Suprapubic skin (tissue), 4 donors: ENCODE measurements around the gene ASB9. TPM values are rescaled to one million over a fixed set of nuclear protein-coding genes. Genes with fewer than 3 reads are reported as not detected.

Source experiments
- DNase-seq, 2 donors: peaks; one replicate each; pipeline ENCODE4 v3.0.0-alpha.2; 2019; ENCODE audit warnings: low spot score in 2 of 2
- H3K27ac ChIP-seq: fragments of 200-600 bp; sonication (generic); one replicate; pipeline ENCODE4 v1.5.1; 2019
- H3K27me3 ChIP-seq: fragments of 200-600 bp; sonication (generic); one replicate; pipeline ENCODE4 v1.5.1; 2019
- H3K36me3 ChIP-seq: fragments of 200-600 bp; sonication (generic); one replicate; pipeline ENCODE4 v1.5.1; 2019
- H3K4me1 ChIP-seq: fragments of 200-600 bp; sonication (generic); one replicate; pipeline ENCODE4 v1.5.1; 2019
- H3K4me3 ChIP-seq: fragments of 200-600 bp; sonication (generic); one replicate; pipeline ENCODE4 v1.5.1; 2019; ENCODE audit warnings: mild to moderate bottlenecking
- H3K9me3 ChIP-seq: fragments of 200-600 bp; sonication (generic); one replicate; pipeline ENCODE4 v1.5.1; 2019
- EP300 ChIP-seq: sonication (generic); formaldehyde crosslinking; IDR thresholded peaks from one replicate; pipeline ENCODE4 v1.6.1; 2017; ENCODE audit warnings: antibody characterized with exemption
- POLR2A ChIP-seq, 2 donors: fragments of 450-650 bp; IDR thresholded peaks; one replicate each; pipeline ENCODE4 v1.6.1; 2017; ENCODE audit warnings: antibody characterized with exemption in 2 of 2, mild to moderate bottlenecking in 2 of 2, moderate library complexity in 2 of 2
- POLR2AphosphoS5 ChIP-seq, 3 donors: sonication (generic); formaldehyde crosslinking; IDR thresholded peaks; one replicate each; pipeline ENCODE4 v1.6.1; 2017; ENCODE audit warnings: antibody characterized with exemption in 3 of 3
- WGBS: methylation state at CpG from one replicate; pipeline ENCODE4 v1.1.5; 2018; 5-methylcytosine and 5-hydroxymethylcytosine counted together
- total RNA-seq, 4 donors: library from RNA; depleted of rRNA; stranded (reverse); fragments of >200 nt; gene quantifications; one replicate each; pipeline ENCODE4 v1.1.0, GENCODE V29; 2016
- TF ChIP-seq, protein P1 (sequence below), 2 donors: fragments of 200-600 bp in 1 of 2; fragments of 450-650 bp in 1 of 2; sonication (generic) in 1 of 2; IDR thresholded peaks; one replicate each; pipeline ENCODE4 v1.5.1; 2016 to 2019; ENCODE audit warnings: antibody characterized with exemption in 2 of 2, mild to moderate bottlenecking in 1 of 2, moderate library complexity in 1 of 2

The ASB9 gene
- total RNA-seq, 4 donors from 2014 or later = 0.49 to 3.6 (median 1.3) TPM

DNA sequence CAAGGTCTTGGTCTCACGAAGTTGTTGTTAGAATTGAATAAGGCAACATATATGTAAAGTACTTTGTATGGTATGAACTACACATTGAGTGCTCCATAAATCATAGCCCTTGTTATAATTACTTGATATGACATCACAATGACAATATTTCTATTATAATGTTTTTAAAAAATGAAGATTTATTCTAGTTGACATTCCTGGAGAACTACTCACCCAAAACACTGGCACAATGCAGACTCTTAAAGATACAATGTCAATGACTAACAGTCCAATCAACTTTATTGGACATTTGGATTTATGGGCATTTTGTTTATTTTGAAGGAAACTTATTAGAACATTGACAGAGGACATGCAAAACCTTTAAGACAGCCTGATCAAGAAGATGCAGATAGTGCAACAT, 55.3 kb downstream of the ASB9 start:
- no peaks in the 10 kb centered on the region for H3K9me3 ChIP-seq
- H3K36me3 ChIP-seq = no peaks in the 10 kb centered on the region
- 42% methylated on average over 1 of the region's 1 CpG for WGBS
- DNase-seq = no peak
- no peak overlapping the region for H3K4me3 ChIP-seq
- no peaks in the 10 kb centered on the region for H3K4me1 ChIP-seq
- TF ChIP-seq, protein P1, sequence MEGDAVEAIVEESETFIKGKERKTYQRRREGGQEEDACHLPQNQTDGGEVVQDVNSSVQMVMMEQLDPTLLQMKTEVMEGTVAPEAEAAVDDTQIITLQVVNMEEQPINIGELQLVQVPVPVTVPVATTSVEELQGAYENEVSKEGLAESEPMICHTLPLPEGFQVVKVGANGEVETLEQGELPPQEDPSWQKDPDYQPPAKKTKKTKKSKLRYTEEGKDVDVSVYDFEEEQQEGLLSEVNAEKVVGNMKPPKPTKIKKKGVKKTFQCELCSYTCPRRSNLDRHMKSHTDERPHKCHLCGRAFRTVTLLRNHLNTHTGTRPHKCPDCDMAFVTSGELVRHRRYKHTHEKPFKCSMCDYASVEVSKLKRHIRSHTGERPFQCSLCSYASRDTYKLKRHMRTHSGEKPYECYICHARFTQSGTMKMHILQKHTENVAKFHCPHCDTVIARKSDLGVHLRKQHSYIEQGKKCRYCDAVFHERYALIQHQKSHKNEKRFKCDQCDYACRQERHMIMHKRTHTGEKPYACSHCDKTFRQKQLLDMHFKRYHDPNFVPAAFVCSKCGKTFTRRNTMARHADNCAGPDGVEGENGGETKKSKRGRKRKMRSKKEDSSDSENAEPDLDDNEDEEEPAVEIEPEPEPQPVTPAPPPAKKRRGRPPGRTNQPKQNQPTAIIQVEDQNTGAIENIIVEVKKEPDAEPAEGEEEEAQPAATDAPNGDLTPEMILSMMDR (IDR thresholded peaks at IDR 0.05) = no peak
- TF ChIP-seq POLR2AphosphoS5 (IDR thresholded peaks at IDR 0.05) = no peak
- TF ChIP-seq EP300 = no peak
- TF ChIP-seq POLR2A (IDR thresholded peaks at IDR 0.05) = no peak
- H3K27me3 ChIP-seq = no peaks in the 10 kb centered on the region
- no peak overlapping the region for H3K27ac ChIP-seq

DNA sequence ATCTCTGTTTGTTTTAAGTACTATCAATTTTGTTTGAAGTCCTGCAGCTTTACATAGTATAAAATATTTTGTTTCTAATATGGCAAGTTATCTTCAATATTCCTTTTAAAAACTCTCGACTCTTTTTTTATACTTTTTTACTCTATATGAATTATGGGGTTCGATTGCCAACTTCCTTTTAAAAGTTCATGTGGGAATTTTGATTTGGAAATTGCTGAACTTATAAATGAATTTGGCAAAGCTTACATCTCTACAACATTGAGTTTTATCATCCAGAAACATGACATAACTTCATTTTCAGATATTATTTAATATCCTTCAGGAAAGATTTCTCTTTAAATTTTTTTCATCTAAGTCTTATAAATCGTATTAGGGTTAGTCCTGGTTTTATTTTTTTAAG, 60.8 kb downstream of the ASB9 start:
- TF ChIP-seq EP300 (no peak), POLR2A (IDR thresholded peaks at IDR 0.05) (no peak), POLR2AphosphoS5 (IDR thresholded peaks at IDR 0.05) (no peak)
- TF ChIP-seq, protein P1 (IDR thresholded peaks at IDR 0.05) = no peak
- 74% methylated on average over 3 of the region's 3 CpGs for WGBS
- no peaks in the 10 kb centered on the region for H3K9me3 ChIP-seq
- H3K27ac ChIP-seq = no peak overlapping the region
- DNase-seq = no peak
- H3K27me3 ChIP-seq = no peaks in the 10 kb centered on the region
- H3K36me3 ChIP-seq = no peaks in the 10 kb centered on the region
- H3K4me1 ChIP-seq = no peaks in the 10 kb centered on the region
- H3K4me3 ChIP-seq = no peak overlapping the region

DNA sequence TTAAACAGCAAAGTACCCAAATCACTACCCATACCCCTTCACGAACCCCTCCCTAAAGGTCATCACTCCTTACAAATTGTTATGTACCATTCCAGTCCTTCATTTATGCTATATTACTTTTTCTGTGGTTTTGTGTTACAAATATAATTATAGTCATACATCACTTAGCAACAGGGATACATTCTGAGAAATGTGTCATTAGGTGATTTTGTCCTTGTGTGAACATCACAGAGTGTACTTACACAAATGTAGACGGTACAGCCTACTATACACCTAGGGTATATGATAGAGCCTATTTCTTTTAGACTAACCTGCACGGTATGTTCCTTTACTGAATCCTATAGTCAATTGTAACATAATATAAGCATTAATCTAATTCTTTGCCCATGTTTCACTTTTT, 61.9 kb downstream of the ASB9 start:
- Histone ChIP-seq H3K27ac (no peak overlapping the region), H3K27me3 (no peaks in the 10 kb centered on the region), H3K4me1 (no peaks in the 10 kb centered on the region), H3K9me3 (no peaks in the 10 kb centered on the region), H3K36me3 (no peaks in the 10 kb centered on the region), H3K4me3 (no peak overlapping the region)
- DNase-seq = no peak
- 74% methylated on average over 3 of the region's 3 CpGs for WGBS
- TF ChIP-seq EP300 = no peak
- TF ChIP-seq POLR2AphosphoS5 (IDR thresholded peaks at IDR 0.05) = no peak
- TF ChIP-seq, protein P1 (IDR thresholded peaks at IDR 0.05) = no peak
- TF ChIP-seq POLR2A (IDR thresholded peaks at IDR 0.05) = no peak

DNA sequence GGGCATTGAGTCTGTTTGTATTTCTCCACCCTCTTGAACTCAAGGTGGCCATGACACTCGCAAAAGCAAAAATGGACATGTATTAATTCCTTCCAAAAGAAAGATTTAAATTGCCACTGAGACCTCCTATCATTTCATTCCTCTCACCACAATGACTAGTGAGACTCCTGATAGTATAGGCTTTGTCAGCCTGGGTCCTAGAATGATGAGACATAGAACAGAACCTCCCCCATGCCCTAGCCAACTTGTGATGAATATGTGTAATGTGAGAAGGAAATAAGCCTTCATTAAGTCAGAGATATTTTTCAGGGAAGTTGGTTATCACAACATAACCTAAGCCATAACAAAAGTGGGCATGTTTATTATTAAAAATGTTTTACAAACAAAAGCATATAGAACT, 62.5 kb downstream of the ASB9 start:
- H3K4me1 ChIP-seq = no peaks in the 10 kb centered on the region
- H3K27ac ChIP-seq = no peak overlapping the region
- no peak for DNase-seq
- H3K4me3 ChIP-seq = no peak overlapping the region
- H3K36me3 ChIP-seq = no peaks in the 10 kb centered on the region
- H3K27me3 ChIP-seq = no peaks in the 10 kb centered on the region
- TF ChIP-seq POLR2AphosphoS5 (IDR thresholded peaks at IDR 0.05) (no peak), EP300 (no peak), POLR2A (IDR thresholded peaks at IDR 0.05) (no peak)
- TF ChIP-seq, protein P1 (IDR thresholded peaks at IDR 0.05) = no peak
- 57% methylated on average over 1 of the region's 1 CpG for WGBS
- no peaks in the 10 kb centered on the region for H3K9me3 ChIP-seq

DNA sequence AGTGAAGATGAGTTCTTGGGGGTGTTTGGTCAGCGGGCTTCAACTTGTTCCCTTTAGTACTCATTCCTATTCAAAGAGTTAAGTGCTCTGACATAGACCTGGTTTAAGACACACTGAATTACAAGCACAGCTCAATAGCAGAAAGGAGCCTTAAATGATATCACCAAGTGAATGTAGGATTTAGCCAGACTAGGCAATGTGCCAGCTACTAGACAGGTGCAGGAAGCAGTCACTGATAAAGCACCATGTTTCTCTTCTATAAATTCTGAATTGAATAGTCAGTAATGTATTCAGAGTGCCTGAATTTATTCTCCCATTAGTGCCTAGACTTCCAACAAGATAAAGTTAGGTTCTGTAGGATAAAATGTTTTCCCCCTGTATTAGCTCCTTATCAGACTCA, 63.6 kb downstream of the ASB9 start:
- TF ChIP-seq POLR2A (IDR thresholded peaks at IDR 0.05) (no peak), EP300 (no peak), POLR2AphosphoS5 (IDR thresholded peaks at IDR 0.05) (no peak)
- TF ChIP-seq, protein P1 (IDR thresholded peaks at IDR 0.05) = no peak
- WGBS = 80% methylated on average over 1 of the region's 1 CpG
- H3K4me1 ChIP-seq = no peaks in the 10 kb centered on the region
- no peak for DNase-seq
- H3K4me3 ChIP-seq = no peak overlapping the region
- no peaks in the 10 kb centered on the region for H3K36me3 ChIP-seq
- no peak overlapping the region for H3K27ac ChIP-seq
- H3K27me3 ChIP-seq = no peaks in the 10 kb centered on the region
- H3K9me3 ChIP-seq = no peaks in the 10 kb centered on the region
